ENCODE measurements around the gene RAD51B. TPM values are rescaled to one million over a fixed set of nuclear protein-coding genes. Genes with fewer than 3 reads are reported as not detected.
"Not testable (repeated sequence)": the region's sequence is repeated elsewhere in the genome, so short reads cannot be mapped to it uniquely, and the experiment has no call there.

The RAD51B gene
- total RNA-seq, 2 experiments from 2014 or later = 27.4 to 31.6 TPM

DNA sequence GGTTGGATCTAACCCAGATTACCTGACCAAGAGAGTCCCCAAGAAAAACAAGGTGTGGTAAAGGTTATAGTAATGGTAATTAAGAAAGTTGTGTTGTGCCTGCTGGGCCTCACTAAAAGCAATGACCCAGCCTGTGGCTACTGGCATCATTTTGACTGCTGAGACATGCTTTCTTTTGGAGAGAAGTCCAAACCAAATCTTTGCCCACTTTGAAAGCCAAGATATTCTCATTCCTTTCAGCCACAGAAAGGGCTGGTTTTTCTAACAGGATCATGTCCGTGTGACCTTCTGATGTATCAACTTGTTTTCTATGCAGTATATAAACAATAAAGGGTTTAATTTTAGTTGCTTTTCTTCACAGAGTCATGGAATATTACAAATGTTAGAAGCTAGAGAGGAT lies 388.6 kb downstream of the RAD51B start:
- peaks cover 2% of the 10 kb centered on the region for H3K9me3 Mint-ChIP-seq
- H3K4me1 Mint-ChIP-seq = peaks cover 43% of the 10 kb centered on the region
- no peak for DNase-seq
- no peak overlapping the region for H3K27ac Mint-ChIP-seq
- no peaks in the 10 kb centered on the region for H3K27me3 Mint-ChIP-seq
- no peak overlapping the region for H3K4me3 Mint-ChIP-seq
- H3K36me3 Mint-ChIP-seq = peaks cover 4% of the 10 kb centered on the region

DNA sequence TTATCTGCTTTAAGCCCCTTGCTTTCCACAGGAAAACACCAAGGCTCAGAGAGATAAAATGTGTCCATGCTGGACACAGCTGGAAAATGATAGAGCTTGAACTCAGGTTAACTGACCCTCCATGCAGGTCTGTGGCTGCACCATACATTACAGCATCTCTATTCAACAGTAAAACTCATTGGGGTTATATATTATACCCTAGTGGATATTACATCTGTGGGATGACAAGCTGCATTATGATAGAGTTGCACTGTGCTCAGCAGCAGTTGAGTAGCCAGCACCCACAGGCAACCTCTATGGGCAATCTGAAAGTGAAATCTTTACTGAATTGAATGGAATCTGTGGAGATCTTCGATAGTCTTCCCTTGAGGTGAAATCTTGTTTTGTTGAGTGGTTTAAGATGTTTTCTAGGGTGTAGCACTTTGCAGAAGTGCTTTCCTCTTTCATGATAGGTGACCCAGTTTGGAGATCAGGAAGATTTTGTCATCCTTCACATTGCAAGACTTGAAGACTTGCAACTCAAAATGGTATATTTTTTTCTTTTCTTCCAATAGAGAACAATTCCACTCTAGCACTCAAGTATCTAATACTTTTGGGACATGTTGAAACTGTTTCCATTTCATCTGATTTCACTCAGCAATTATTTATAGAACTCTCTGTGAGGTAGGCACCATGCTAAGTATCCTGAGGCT lies 389.2 kb downstream of the RAD51B start:
- Mint-ChIP-seq H3K27me3 (no peaks in the 10 kb centered on the region), H3K9me3 (peaks cover 2% of the 10 kb centered on the region), H3K4me1 (peaks cover 45% of the 10 kb centered on the region), H3K4me3 (no peak overlapping the region), H3K36me3 (peaks cover 1% of the 10 kb centered on the region), H3K27ac (no peak overlapping the region)
- DNase-seq = no peak

DNA sequence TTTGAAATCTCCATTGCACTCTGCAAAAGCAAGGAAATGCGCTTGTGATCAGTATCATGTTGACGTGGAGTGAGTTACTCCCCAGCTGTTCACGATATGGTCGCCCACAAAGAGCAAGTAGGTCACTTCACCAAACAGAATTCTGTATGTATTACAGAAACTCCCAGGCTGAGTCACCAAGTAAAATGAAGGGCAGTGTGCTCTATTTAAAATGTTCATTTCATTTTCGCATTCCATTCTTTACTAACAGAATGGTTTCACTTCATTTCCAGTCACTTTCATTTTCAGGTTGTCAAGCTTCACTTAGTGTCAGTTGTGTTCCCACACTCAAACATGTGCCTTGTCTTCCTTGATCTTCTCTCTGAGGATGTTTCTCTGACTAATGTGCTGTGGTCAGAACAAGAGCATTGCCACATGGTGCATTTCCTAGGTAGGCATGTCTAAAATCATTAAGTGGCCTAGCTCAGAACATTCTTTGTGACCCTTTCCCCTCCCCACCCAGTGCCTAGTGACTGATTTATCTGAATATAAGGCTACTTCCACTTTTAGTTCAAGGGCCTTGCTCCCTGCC lies 391.2 kb downstream of the RAD51B start:
- H3K4me1 Mint-ChIP-seq = peaks cover 52% of the 10 kb centered on the region
- H3K9me3 Mint-ChIP-seq = peaks cover 2% of the 10 kb centered on the region
- no peaks in the 10 kb centered on the region for H3K27me3 Mint-ChIP-seq
- H3K36me3 Mint-ChIP-seq = peaks cover 1% of the 10 kb centered on the region
- peak overlapping the region; percentile 44 for H3K4me3 Mint-ChIP-seq
- peak; percentile 49 for DNase-seq
- peak overlapping the region; percentile 80 for H3K27ac Mint-ChIP-seq

DNA sequence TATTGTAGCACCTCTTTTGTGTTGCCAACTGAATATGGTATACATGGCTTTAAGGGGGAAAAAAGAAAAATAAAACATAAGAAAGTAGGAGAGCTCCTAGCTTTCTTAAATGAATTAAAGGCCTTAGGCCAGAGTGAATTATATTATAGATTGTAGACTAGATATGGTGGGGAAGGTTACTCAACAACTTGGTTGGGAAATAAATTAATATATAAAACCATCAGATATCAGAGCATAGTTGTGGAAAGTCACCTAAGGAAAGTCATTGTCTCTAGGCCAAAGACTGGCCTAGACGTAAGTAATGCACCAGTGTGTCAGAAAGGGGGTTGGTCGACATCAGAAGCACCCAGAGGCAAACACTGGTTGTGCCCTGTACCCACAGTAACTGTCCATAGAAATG lies 391.8 kb downstream of the RAD51B start:
- no peaks in the 10 kb centered on the region for H3K27me3 Mint-ChIP-seq
- peaks cover 1% of the 10 kb centered on the region for H3K36me3 Mint-ChIP-seq
- no peak overlapping the region for H3K4me3 Mint-ChIP-seq
- peaks cover 53% of the 10 kb centered on the region for H3K4me1 Mint-ChIP-seq
- H3K27ac Mint-ChIP-seq = peak overlapping the region; percentile 80
- H3K9me3 Mint-ChIP-seq = peaks cover 2% of the 10 kb centered on the region
- no peak for DNase-seq

DNA sequence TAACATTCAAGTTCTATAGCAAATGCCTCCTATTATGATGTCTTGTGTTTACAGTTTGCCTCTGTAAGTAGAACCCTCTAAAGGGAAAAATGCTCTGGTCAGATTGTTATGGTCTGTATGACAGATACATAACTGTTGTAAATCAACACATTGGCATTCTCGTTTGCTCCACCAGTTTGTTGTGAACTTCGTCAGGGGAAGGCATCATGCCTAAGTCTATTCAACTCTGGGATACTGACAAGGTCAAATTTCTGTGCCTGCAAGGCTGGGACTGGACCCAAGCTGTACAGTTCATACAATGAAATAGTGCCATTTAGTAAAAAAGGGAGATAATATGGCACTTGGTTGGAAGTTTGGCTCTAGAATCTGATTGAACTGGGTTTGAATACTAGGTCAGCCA lies 392.3 kb downstream of the RAD51B start:
- H3K36me3 Mint-ChIP-seq = peaks cover 1% of the 10 kb centered on the region
- H3K27ac Mint-ChIP-seq = peak overlapping the region; percentile 22
- H3K4me3 Mint-ChIP-seq = no peak overlapping the region
- H3K27me3 Mint-ChIP-seq = no peaks in the 10 kb centered on the region
- peaks cover 2% of the 10 kb centered on the region for H3K9me3 Mint-ChIP-seq
- DNase-seq = no peak
- peaks cover 53% of the 10 kb centered on the region for H3K4me1 Mint-ChIP-seq

DNA sequence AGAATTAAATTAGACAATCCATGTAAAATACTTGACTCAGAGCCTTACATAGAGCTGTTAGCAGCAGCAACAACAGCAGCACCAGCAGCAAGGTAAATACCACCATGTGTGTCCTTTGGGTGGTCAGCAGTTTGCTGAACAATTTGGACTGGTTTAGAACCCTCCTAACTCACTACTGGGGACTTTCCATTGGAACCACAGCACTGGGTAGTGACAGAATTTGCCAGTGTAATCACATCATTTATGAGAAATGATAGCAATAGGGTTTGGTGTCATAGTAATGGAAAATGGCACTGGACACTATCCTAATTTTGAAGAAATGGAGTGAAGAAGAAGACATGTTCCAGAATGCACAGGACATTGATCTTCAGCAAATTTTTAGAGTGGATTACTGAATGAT lies 392.8 kb downstream of the RAD51B start:
- DNase-seq = no peak
- no peaks in the 10 kb centered on the region for H3K27me3 Mint-ChIP-seq
- no peak overlapping the region for H3K4me3 Mint-ChIP-seq
- H3K27ac Mint-ChIP-seq = no peak overlapping the region
- peaks cover 2% of the 10 kb centered on the region for H3K9me3 Mint-ChIP-seq
- H3K36me3 Mint-ChIP-seq = peaks cover 1% of the 10 kb centered on the region
- peaks cover 53% of the 10 kb centered on the region for H3K4me1 Mint-ChIP-seq

DNA sequence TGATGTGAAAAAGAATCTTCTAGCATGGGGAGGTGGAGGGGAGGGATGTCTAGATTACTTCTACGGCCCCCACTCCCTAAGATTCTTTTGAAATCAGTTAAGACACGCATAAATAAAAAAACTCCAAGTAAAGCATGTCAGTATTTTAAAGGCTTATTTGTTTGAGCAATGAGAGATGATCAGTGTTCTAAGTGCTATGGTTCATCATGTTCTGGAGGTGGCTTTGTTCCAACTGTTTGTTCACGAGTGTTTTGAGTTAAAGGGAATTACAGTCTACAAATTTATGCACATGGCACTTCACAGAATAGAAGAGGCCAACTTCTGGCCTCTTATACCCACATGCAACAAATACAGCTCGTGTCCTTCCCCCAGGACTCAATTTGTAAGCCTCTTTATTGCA lies 394.9 kb downstream of the RAD51B start:
- Mint-ChIP-seq H3K4me3 (no peak overlapping the region), H3K36me3 (no peaks in the 10 kb centered on the region), H3K27me3 (no peaks in the 10 kb centered on the region), H3K27ac (no peak overlapping the region), H3K9me3 (peaks cover 2% of the 10 kb centered on the region), H3K4me1 (peaks cover 42% of the 10 kb centered on the region)
- DNase-seq = no peak

DNA sequence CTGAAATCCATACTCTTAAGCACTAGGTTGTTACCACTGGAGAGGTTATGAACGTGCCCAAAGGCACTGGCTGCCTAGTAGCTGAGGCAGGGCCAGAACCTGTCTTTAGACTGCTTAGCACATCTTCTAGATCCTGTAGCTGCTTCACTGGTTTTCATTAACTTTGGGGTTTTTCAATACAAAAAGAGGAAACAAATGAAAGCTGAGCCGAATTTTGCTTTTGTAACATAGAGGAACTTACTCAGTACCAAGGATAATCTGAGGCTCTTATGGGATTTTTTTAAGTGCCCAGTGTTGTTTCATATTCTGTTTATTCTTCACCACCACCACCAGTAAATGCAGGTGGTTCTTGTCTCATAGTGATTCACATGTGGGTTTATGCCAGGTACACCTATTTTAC lies 396.1 kb downstream of the RAD51B start:
- Mint-ChIP-seq H3K4me3 (no peak overlapping the region), H3K27me3 (no peaks in the 10 kb centered on the region), H3K27ac (no peak overlapping the region)

DNA sequence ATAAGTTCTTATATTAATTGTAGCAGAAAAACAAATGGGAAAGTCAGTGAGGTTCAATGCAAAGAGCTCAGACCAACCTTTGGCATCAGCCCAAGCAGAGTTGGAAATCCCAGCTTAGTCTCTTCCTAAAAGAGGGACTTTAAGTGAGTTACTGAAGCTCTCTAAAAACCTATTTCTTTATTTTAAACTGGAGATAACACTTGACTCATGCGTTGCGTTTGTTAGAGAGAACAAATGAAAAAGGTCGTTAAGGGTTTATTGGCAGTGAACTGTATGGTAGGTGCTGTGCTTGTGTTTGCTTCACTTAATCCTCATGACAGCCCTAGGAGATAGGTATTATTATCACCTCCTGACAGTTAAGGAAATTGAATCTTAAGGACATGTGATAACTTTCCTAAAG lies 396.5 kb downstream of the RAD51B start:
- Mint-ChIP-seq H3K4me3 (no peak overlapping the region), H3K9me3 (peaks cover 3% of the 10 kb centered on the region), H3K27me3 (no peaks in the 10 kb centered on the region), H3K36me3 (peaks cover under 1% of the 10 kb centered on the region), H3K4me1 (peaks cover 29% of the 10 kb centered on the region), H3K27ac (no peak overlapping the region)
- DNase-seq = no peak

More for the DNA sequence above, 396.1 kb downstream of the RAD51B start:
- DNase-seq = no peak
- Mint-ChIP-seq H3K4me1 (peaks cover 32% of the 10 kb centered on the region), H3K9me3 (peaks cover 2% of the 10 kb centered on the region), H3K36me3 (no peaks in the 10 kb centered on the region)

DNA sequence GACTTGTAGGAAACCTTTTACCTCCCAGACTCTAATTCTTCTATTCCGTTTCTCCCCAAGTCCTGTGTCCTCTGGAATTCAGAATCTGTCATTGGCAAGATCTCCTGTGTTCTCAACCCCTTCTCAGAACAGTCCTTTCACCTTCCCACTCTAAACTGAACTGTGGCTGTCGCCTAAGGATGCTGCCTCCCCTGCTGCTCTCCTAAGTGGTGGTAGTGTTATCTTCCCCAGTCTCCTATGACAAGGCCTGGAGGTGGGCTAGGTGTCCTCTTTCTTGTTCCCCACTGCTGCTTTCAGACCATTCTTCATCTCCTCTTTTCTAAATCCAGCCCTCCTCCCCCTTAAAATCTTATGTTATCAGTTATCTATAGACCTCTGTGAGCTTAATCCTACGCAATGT lies 397.4 kb downstream of the RAD51B start:
- no peak for DNase-seq
- H3K9me3 Mint-ChIP-seq = peaks cover 9% of the 10 kb centered on the region
- H3K27me3 Mint-ChIP-seq = no peaks in the 10 kb centered on the region
- peaks cover 6% of the 10 kb centered on the region for H3K36me3 Mint-ChIP-seq
- H3K4me3 Mint-ChIP-seq = no peak overlapping the region
- H3K27ac Mint-ChIP-seq = no peak overlapping the region
- peaks cover 22% of the 10 kb centered on the region for H3K4me1 Mint-ChIP-seq

DNA sequence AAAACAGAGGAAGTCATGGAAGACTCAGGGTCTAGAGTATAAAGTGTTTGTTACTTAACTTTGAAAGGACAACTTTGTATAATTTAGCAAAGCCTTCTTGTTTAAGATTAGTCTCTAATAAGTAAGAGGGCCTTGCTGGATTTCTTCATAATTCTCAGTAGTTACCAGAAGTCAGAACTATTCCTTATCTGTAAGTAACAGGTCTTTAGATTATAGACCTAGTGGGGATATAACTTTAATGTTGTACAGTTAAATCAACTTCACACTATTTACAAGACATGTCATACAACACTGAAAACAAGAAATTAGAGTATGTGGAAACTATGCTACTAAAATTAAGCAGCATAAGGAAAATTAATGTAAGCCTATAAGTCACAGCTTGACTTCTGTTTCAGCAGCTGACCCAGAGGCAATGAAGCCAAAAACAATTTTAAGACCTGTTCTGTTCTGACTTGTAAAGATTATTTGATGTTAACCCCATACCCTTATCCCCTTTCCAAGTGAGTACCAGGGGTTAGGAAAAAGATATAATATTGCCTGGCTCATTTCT lies 398.3 kb downstream of the RAD51B start:
- Mint-ChIP-seq H3K36me3 (peaks cover 6% of the 10 kb centered on the region), H3K27ac (no peak overlapping the region), H3K9me3 (peaks cover 7% of the 10 kb centered on the region), H3K4me1 (peaks cover 14% of the 10 kb centered on the region), H3K27me3 (no peaks in the 10 kb centered on the region), H3K4me3 (no peak overlapping the region)
- DNase-seq = no peak

DNA sequence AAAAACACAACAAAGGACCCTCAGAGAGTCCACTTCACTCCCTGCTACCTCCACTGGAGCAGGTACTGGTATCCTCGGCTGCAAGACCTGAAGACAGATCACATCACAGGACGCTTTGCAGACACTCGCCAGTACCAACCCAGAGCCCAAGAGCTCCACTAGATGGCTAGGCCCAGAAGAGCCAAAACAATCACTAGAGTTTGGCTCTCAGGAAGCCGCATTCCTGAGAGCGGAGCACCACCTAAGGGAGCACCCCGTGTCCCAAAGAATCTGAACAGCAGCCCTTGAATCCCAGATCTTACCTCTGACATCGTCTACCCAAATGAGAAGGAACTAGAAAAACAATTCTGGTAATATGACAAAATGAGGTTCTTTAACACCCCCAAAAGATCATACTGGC lies 399.8 kb downstream of the RAD51B start:
- Mint-ChIP-seq H3K36me3 (peaks cover 6% of the 10 kb centered on the region), H3K4me3 (no peak overlapping the region), H3K4me1 (peaks cover 7% of the 10 kb centered on the region), H3K27ac (no peak overlapping the region), H3K9me3 (peaks cover 7% of the 10 kb centered on the region), H3K27me3 (no peaks in the 10 kb centered on the region)
- no peak for DNase-seq

DNA sequence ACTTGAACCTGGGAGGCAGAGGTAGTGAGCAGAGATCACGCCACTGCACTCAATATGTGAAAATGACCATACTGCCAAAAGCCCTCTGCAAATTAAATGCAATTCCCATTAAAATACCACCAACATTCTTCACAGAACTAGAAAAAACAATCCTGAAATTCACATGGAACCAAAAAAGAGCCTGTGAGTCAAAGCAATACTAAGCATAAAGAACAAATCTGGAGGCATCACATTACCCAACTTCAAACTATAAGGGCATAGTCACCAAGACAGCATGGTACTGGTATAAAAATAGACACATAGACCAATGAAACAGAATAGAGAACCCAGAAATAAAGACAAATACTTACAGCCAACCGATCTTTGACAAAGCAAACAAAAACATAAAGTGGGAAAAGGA lies 401.5 kb downstream of the RAD51B start:
- H3K27me3 Mint-ChIP-seq, H3K36me3 Mint-ChIP-seq, H3K9me3 Mint-ChIP-seq, H3K4me1 Mint-ChIP-seq, H3K4me3 Mint-ChIP-seq, DNase-seq, H3K27ac Mint-ChIP-seq: not testable (repeated sequence)

DNA sequence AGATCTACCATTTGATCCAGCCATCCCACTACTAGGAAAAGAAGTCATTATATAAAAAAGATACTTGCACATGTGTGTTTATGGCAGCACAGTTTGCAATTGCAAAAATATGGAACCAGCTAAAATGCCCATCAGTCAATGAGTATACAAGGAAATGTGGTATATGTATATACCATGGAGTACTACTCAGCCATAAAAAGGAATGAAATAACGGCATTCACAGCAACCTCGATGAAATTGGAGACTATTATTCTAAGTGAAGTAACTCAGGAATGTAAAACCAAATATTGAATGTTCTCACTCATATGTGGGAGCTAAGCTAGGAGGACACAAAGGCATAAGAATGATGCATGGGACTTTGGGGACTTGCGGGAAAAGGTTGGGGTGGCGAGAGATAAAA lies 402.6 kb downstream of the RAD51B start:
- no peak for DNase-seq
- Mint-ChIP-seq H3K4me1 (no peaks in the 10 kb centered on the region), H3K36me3 (peaks cover 6% of the 10 kb centered on the region), H3K9me3 (peaks cover 7% of the 10 kb centered on the region), H3K27ac (no peak overlapping the region), H3K4me3 (no peak overlapping the region), H3K27me3 (no peaks in the 10 kb centered on the region)

DNA sequence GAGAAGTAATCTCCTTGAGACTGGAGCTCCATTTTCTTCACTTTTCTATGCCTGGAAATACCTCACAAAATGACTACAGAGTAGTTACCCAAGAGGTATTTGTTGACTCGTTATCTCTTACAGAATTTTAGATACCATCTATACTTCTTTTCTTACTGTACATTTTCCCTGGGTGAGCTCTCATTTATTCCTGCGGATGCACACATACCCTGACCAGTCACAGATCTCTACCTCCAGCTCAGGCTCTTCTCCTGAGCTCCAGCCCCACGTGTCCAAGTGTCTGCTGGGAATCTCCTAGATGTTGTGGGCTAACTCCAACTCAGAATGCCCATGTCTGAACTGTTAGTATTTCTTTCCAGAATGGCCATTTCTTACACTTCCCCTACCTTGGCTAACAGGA lies 403.1 kb downstream of the RAD51B start:
- H3K27me3 Mint-ChIP-seq = no peaks in the 10 kb centered on the region
- no peak for DNase-seq
- H3K27ac Mint-ChIP-seq = no peak overlapping the region
- peaks cover 7% of the 10 kb centered on the region for H3K9me3 Mint-ChIP-seq
- peaks cover 6% of the 10 kb centered on the region for H3K36me3 Mint-ChIP-seq
- H3K4me1 Mint-ChIP-seq = no peaks in the 10 kb centered on the region
- no peak overlapping the region for H3K4me3 Mint-ChIP-seq

DNA sequence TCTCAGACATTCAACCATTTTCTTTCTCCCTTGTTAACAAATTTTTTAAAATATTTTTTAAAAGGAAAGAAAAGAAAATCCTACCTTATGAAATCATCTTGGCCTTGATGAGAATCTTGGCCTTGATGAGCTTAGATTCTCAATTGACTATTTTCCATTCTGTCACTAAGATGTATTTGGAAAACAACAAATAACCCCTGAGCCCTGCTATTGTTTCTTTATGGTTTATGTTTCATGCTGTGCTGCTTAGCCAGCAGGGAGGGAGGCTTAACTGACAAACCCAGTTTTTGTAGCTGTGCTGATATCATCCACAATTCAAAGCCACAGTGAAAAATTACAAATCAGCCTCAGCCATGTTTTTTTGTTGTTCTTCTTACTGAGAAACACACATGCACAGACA lies 404.1 kb downstream of the RAD51B start:
- DNase-seq = no peak
- Mint-ChIP-seq H3K27ac (no peak overlapping the region), H3K4me1 (no peaks in the 10 kb centered on the region), H3K27me3 (no peaks in the 10 kb centered on the region), H3K4me3 (no peak overlapping the region), H3K9me3 (peaks cover 7% of the 10 kb centered on the region), H3K36me3 (peaks cover 6% of the 10 kb centered on the region)
